ENCODE data around the gene OCRL.

DNA sequence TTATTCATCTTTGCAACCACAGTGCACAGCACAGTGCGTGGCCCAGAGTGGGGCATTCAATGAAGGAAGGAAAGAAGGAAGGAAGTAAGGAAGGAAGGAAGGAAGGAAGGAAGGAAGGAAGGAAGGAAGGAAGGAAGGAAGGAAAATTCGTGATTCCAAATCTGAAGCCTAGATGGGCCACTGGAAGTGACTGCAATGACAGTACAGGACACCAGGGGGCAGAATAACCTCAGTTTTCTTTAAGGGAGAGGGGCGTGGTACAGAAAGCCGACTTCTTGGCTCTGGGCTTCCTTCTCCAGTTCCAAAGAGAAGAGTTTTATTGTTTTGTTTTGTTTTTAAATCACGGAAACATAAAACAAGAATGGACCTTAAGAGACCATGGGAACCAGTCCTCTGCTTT is 66.9 kb downstream of the OCRL start:
- TF ChIP-seq, protein P1, sequence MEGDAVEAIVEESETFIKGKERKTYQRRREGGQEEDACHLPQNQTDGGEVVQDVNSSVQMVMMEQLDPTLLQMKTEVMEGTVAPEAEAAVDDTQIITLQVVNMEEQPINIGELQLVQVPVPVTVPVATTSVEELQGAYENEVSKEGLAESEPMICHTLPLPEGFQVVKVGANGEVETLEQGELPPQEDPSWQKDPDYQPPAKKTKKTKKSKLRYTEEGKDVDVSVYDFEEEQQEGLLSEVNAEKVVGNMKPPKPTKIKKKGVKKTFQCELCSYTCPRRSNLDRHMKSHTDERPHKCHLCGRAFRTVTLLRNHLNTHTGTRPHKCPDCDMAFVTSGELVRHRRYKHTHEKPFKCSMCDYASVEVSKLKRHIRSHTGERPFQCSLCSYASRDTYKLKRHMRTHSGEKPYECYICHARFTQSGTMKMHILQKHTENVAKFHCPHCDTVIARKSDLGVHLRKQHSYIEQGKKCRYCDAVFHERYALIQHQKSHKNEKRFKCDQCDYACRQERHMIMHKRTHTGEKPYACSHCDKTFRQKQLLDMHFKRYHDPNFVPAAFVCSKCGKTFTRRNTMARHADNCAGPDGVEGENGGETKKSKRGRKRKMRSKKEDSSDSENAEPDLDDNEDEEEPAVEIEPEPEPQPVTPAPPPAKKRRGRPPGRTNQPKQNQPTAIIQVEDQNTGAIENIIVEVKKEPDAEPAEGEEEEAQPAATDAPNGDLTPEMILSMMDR (IDR thresholded peaks at IDR 0.05) = peak; percentile 68
- TF ChIP-seq EZH2 (IDR thresholded peaks at IDR 0.05) (no peak), EZH2phosphoT487 (IDR thresholded peaks at IDR 0.05) (no peak)
